Left lobe of liver (tissue), 2 donors: ENCODE measurements around the gene SLC2A8. TPM values are rescaled to one million over a fixed set of nuclear protein-coding genes. Genes with fewer than 3 reads are reported as not detected.

ENCODE experiments used
- ATAC-seq: fragments of 200-7000 bp; cut with Tn5 transposase; one replicate; pipeline ENCODE4 v1.9.1; 2020; ENCODE audit warnings: mild to moderate bottlenecking, moderate library complexity
- DNase-seq: peaks from one replicate; pipeline ENCODE4 v3.0.0-alpha.2; 2020; ENCODE audit warnings: low spot score
- total RNA-seq: library from RNA; stranded (reverse); gene quantifications from one replicate; pipeline ENCODE4 v1.2.1, GENCODE V29; 2021
- donor health status: DM: no; HTN: no; CAD: no; lungs with moderate emphysema.
- donor health status: DM: no; HTN: yes; CAD: no.

Gene SLC2A8
- total RNA-seq, 1 donor from 2014 or later: 26.3 TPM

- DNase-seq (no peak), ATAC-seq (no peak)
Observed at GRCh38 chr9:127370672-127371648, 26.0 kb upstream of the SLC2A8 start.

GRCh38 chr9:127380479-127380878 lies 16.5 kb upstream of the SLC2A8 start:
- no peak for ATAC-seq
- DNase-seq: no peak

- no peak for ATAC-seq
- no peak for DNase-seq
Observed at GRCh38 chr9:127382541-127382940, 14.4 kb upstream of the SLC2A8 start.

GRCh38 chr9:127384016-127384730 lies 12.8 kb upstream of the SLC2A8 start:
- ATAC-seq (no peak), DNase-seq (no peak)

GRCh38 chr9:127384901-127385300 lies 12.1 kb upstream of the SLC2A8 start:
- DNase-seq (no peak), ATAC-seq (no peak)

- ATAC-seq: no peak
- no peak for DNase-seq
Observed at GRCh38 chr9:127386249-127386648, 10.7 kb upstream of the SLC2A8 start.

GRCh38 chr9:127386981-127387380 lies 10.0 kb upstream of the SLC2A8 start:
- ATAC-seq (no peak), DNase-seq (no peak)

GRCh38 chr9:127388037-127388855 lies 8.7 kb upstream of the SLC2A8 start:
- DNase-seq (no peak), ATAC-seq (no peak)

GRCh38 chr9:127388856-127389238 lies 8.1 kb upstream of the SLC2A8 start:
- no peak for DNase-seq
- no peak for ATAC-seq

- ATAC-seq: no peak
- DNase-seq: no peak
Observed at GRCh38 chr9:127389381-127390247, 7.4 kb upstream of the SLC2A8 start.

- DNase-seq: no peak
- no peak for ATAC-seq
Observed at GRCh38 chr9:127390248-127390545, 6.8 kb upstream of the SLC2A8 start.

- DNase-seq (no peak), ATAC-seq (no peak)
Observed at GRCh38 chr9:127390563-127390962, 6.4 kb upstream of the SLC2A8 start.

GRCh38 chr9:127392166-127392565 lies 4.8 kb upstream of the SLC2A8 start:
- no peak for DNase-seq
- no peak for ATAC-seq

- DNase-seq (no peak), ATAC-seq (no peak)
Observed at GRCh38 chr9:127392976-127393375, 4.0 kb upstream of the SLC2A8 start.

GRCh38 chr9:127393645-127394044 lies 3.3 kb upstream of the SLC2A8 start:
- no peak for DNase-seq
- no peak for ATAC-seq

- no peak for DNase-seq
- ATAC-seq: no peak
Observed at GRCh38 chr9:127395497-127396252, 1.3 kb upstream of the SLC2A8 start.

GRCh38 chr9:127396253-127396807 lies 639 bp upstream of the SLC2A8 start:
- DNase-seq (no peak), ATAC-seq (peak; percentile 14)

- ATAC-seq: peak; percentile 13
- DNase-seq: no peak
Observed at GRCh38 chr9:127397646-127398274, 791 bp downstream of the SLC2A8 start.

- DNase-seq: no peak
- no peak for ATAC-seq
Observed at GRCh38 chr9:127398275-127398647, 1.3 kb downstream of the SLC2A8 start.
